MM.1S (cell line): Measurements from ENCODE around the gene IFNW1.

Experiments
- DNase-seq: peaks from one replicate; pipeline ENCODE4 v3.0.0-alpha.2; 2015
- H2AFZ ChIP-seq: fragments of 300-600 bp; sonication (generic); 2 replicates; pipeline ENCODE4 v1.6.0; 2016; ENCODE audit warnings: antibody characterized with exemption, low read length
- H3F3A ChIP-seq: fragments of 300-600 bp; sonication (generic); 2 replicates; pipeline ENCODE4 v1.6.1; 2016; ENCODE audit warnings: mild to moderate bottlenecking, antibody characterized with exemption, low read length, moderate library complexity, mixed read lengths; ENCODE audit not compliant: insufficient read depth
- H3K27ac ChIP-seq: fragments of 300-600 bp; sonication (generic); 2 replicates; pipeline ENCODE4 v1.5.1; 2016; ENCODE audit warnings: mild to moderate bottlenecking, low read length
- H3K27me3 ChIP-seq: fragments of 300-600 bp; sonication (generic); replicated peaks from 2 replicates; pipeline ENCODE4 v1.6.0; 2016; ENCODE audit warnings: low read length; ENCODE audit not compliant: insufficient read depth
- H3K36me3 ChIP-seq: fragments of 300-600 bp; sonication (generic); replicated peaks from 2 replicates; pipeline ENCODE4 v1.6.1; 2016; ENCODE audit warnings: mild to moderate bottlenecking, low read length, mixed read lengths; ENCODE audit not compliant: insufficient read depth
- H3K4me1 ChIP-seq: fragments of 300-600 bp; sonication (generic); 2 replicates; pipeline ENCODE4 v1.6.1; 2016; ENCODE audit warnings: low read length, mixed read lengths
- H3K4me2 ChIP-seq: fragments of 300-600 bp; sonication (generic); 2 replicates; pipeline ENCODE4 v1.6.0; 2016; ENCODE audit warnings: low read depth, low read length
- H3K4me3 ChIP-seq: fragments of 300-600 bp; sonication (generic); 2 replicates; pipeline ENCODE4 v1.5.1; 2016; ENCODE audit warnings: low read length, mixed read lengths
- H3K79me2 ChIP-seq: fragments of 300-600 bp; sonication (generic); 2 replicates; pipeline ENCODE4 v1.6.1; 2016; ENCODE audit warnings: mixed run types, low read length, mixed read lengths
- H3K9ac ChIP-seq: fragments of 300-600 bp; sonication (generic); 2 replicates; pipeline ENCODE4 v1.6.1; 2016; ENCODE audit warnings: low read length, mixed read lengths
- H3K9me2 ChIP-seq: fragments of 300-600 bp; sonication (generic); replicated peaks from 2 replicates; pipeline ENCODE4 v1.6.1; 2016; ENCODE audit warnings: mild to moderate bottlenecking, low read length, mixed read lengths; ENCODE audit not compliant: insufficient read depth
- H3K9me3 ChIP-seq: fragments of 300-600 bp; sonication (generic); replicated peaks from 2 replicates; pipeline ENCODE4 v1.6.1; 2016; ENCODE audit warnings: mild to moderate bottlenecking, low read length, mixed read lengths; ENCODE audit not compliant: insufficient read depth
- H4K20me1 ChIP-seq: fragments of 300-600 bp; sonication (generic); 2 replicates; pipeline ENCODE4 v1.6.1; 2016; ENCODE audit warnings: mild to moderate bottlenecking, low read length, moderate library complexity, mixed read lengths; ENCODE audit not compliant: insufficient read depth
- EZH2 ChIP-seq: fragments of 300-600 bp; sonication (generic); optimal IDR thresholded peaks from 2 replicates; pipeline ENCODE3; 2017; ENCODE audit warnings: low read depth, mild to moderate bottlenecking, antibody characterized with exemption, low read length, mixed read lengths
- EZH2phosphoT487 ChIP-seq: fragments of 300-600 bp; sonication (generic); IDR thresholded peaks from 2 replicates; pipeline ENCODE4 v1.6.1; 2018; ENCODE audit warnings: antibody characterized with exemption, low read length
- TF ChIP-seq, protein P1 (sequence below): fragments of 300-600 bp; sonication (generic); IDR thresholded peaks from 2 replicates; pipeline ENCODE4 v1.5.1; 2016; ENCODE audit warnings: antibody characterized with exemption, low read length, mixed read lengths

The IFNW1 gene

DNA sequence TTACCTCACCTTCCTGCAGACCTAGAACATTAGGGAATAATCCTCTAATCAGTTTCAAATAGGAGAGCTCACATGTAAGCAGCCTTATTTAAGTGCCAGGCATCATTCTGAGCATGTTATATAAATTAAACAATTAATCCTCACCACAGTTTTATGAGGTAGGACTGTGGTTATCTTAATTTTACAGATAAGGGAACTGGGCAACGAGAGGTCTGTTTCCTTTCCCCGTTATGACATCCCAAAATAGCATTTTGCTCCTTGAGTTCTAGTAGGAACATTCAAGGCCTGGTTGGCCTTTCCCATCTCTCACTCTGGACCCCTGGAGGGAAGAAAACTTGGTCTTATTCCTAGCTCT lies 44.8 kb downstream of the IFNW1 start:
- Histone ChIP-seq H3K4me1 (peaks cover 10% of the 10 kb centered on the region; the same call in 1 of the 2 replicates), H3K9ac (peak overlapping the region; percentile 6; the same call in 1 of the 2 replicates), H3K4me3 (peak overlapping the region; percentile 24), H3K27me3 (no peaks in the 10 kb centered on the region), H3F3A (peaks cover 6% of the 10 kb centered on the region; the same call in 1 of the 2 replicates), H4K20me1 (no peaks in the 10 kb centered on the region), H3K4me2 (peak overlapping the region; percentile 70), H3K9me2 (no peaks in the 10 kb centered on the region), H3K79me2 (no peaks in the 10 kb centered on the region), H3K36me3 (no peaks in the 10 kb centered on the region), H3K9me3 (no peaks in the 10 kb centered on the region), H3K27ac (peak overlapping the region; percentile 55; the same call in 1 of the 2 replicates), H2AFZ (peak overlapping the region; percentile 38)
- TF ChIP-seq EZH2phosphoT487 (no peak), EZH2 (no peak)
- TF ChIP-seq, protein P1, sequence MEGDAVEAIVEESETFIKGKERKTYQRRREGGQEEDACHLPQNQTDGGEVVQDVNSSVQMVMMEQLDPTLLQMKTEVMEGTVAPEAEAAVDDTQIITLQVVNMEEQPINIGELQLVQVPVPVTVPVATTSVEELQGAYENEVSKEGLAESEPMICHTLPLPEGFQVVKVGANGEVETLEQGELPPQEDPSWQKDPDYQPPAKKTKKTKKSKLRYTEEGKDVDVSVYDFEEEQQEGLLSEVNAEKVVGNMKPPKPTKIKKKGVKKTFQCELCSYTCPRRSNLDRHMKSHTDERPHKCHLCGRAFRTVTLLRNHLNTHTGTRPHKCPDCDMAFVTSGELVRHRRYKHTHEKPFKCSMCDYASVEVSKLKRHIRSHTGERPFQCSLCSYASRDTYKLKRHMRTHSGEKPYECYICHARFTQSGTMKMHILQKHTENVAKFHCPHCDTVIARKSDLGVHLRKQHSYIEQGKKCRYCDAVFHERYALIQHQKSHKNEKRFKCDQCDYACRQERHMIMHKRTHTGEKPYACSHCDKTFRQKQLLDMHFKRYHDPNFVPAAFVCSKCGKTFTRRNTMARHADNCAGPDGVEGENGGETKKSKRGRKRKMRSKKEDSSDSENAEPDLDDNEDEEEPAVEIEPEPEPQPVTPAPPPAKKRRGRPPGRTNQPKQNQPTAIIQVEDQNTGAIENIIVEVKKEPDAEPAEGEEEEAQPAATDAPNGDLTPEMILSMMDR, result no peak
- no peak for DNase-seq

GRCh38 chr9:21096172-21096900 lies 45.3 kb downstream of the IFNW1 start:
- TF ChIP-seq EZH2phosphoT487, result no peak
- TF ChIP-seq, protein P1, result no peak
- no peak for TF ChIP-seq EZH2
- Histone ChIP-seq H3K4me1 (peaks cover 10% of the 10 kb centered on the region; the same call in 1 of the 2 replicates), H3K9me3 (no peaks in the 10 kb centered on the region), H3K4me3 (peak overlapping the region; percentile 24), H3K79me2 (no peaks in the 10 kb centered on the region), H2AFZ (peak overlapping the region; percentile 38), H3K4me2 (peak overlapping the region; percentile 70), H3K27ac (peak overlapping the region; percentile 55; the same call in 1 of the 2 replicates), H3K36me3 (no peaks in the 10 kb centered on the region), H3K27me3 (no peaks in the 10 kb centered on the region), H3K9me2 (no peaks in the 10 kb centered on the region), H3F3A (peaks cover 6% of the 10 kb centered on the region; the same call in 1 of the 2 replicates), H4K20me1 (no peaks in the 10 kb centered on the region), H3K9ac (peak overlapping the region; percentile 8; the same call in 1 of the 2 replicates)
- DNase-seq, result peak; percentile 70

- Histone ChIP-seq H2AFZ (no peak overlapping the region), H3F3A (peaks cover 6% of the 10 kb centered on the region; the same call in 1 of the 2 replicates), H3K36me3 (no peaks in the 10 kb centered on the region), H3K79me2 (no peaks in the 10 kb centered on the region), H3K4me1 (peaks cover 10% of the 10 kb centered on the region; the same call in 1 of the 2 replicates), H4K20me1 (no peaks in the 10 kb centered on the region), H3K27me3 (no peaks in the 10 kb centered on the region), H3K4me3 (no peak overlapping the region), H3K27ac (peak overlapping the region; percentile 55; the same call in 1 of the 2 replicates), H3K9me3 (no peaks in the 10 kb centered on the region), H3K4me2 (no peak overlapping the region), H3K9ac (no peak overlapping the region), H3K9me2 (no peaks in the 10 kb centered on the region)
- TF ChIP-seq EZH2 (no peak), EZH2phosphoT487 (no peak)
- TF ChIP-seq, protein P1, result no peak
- DNase-seq, result no peak
Observed at GRCh38 chr9:21095561-21095960, 46.1 kb downstream of the IFNW1 start.
